DMS153 treated with DMSO at 0.1 percent for 48 hours (cell line): ENCODE results near the gene TLR6.
"Not testable (repeated sequence)": the region's sequence is repeated elsewhere in the genome, so short reads cannot be mapped to it uniquely, and the experiment has no call there.

Experiments
- DNase-seq: peaks from one replicate; lab custom pipeline; 2025; ENCODE audit not compliant: unreplicated experiment; lab: John Stamatoyannopoulos, UW

TLR6 gene

DNA sequence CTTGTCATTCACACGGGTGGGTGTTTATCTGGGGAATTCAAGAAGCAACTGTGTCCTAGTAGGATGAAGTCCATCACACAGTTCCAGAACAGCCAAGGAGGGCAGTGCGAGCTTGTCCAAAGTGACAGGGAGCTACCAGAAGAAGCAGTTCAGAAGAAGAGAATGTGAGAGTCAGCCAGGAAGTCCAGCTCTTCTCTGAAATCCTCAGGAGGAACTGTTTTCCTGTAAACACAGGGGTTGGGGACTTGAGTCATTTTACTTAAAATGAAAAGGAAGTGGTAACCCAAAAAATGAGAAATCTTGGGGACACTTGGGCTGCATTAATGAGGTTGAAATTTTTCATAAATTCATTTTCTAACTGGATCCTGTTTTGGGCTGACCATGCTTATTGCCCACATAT is 65.6 kb downstream of the TLR6 start:
- DNase-seq: no peak

DNA sequence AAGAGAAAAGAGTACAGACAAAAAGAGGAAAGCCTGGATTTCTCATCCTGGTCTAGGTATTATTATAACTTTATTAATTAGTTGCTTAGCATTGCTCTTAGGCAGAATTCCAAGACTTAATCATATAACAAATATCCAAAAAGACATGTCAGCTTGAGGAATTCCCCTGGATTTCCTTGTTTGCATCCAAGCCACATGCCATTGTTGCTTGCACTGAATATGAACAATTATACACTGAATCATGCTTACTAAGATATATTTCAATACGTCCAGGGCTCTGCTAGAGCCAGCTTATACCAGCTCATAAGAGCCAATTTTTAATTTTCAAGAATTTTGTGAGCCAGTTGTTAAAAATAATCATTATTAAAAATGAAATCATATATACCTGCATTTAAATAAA is 68.3 kb downstream of the TLR6 start:
- no peak for DNase-seq

DNA sequence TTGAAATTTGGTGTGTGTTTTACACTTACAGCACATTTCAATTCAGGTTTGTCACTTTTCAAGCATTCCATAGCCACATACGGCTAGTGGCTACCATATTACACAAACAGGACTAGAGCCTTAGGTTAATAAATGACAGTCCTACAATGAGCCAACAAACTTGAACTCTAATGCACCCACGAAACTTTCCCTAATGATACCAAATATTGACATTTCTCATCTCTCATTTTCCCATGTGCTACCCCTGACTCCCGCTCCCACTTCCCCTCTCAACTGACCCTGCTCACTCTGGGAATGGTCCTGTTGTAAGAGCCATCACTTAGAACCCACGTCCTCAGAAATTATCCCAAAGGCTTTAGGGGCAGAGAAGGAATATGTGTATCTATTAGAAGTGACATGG is 68.9 kb downstream of the TLR6 start:
- no peak for DNase-seq

DNA sequence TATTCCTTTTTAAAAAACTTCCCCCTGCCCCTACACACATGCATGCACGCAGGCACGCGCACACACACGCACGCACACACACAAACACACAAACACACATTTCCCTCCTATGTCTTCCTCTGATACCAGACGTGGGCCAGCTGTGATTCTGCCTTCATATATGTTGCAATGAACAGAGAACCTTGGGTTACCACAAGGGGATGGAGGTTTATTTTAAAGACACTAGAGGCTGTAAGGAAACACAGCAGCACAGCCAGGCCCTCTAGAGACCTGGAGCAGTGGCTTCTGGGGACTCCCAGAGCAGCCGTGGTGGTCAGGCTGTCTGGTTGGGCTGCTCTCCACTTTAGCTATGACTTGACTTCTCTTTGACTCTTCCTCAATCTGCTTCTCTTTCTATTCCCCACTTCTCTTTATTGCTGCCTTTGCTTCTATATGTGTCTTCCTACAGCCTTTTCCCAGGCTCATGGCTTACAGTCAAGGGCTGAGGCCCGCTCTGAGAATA is 70.7 kb downstream of the TLR6 start:
- DNase-seq: no peak

DNA sequence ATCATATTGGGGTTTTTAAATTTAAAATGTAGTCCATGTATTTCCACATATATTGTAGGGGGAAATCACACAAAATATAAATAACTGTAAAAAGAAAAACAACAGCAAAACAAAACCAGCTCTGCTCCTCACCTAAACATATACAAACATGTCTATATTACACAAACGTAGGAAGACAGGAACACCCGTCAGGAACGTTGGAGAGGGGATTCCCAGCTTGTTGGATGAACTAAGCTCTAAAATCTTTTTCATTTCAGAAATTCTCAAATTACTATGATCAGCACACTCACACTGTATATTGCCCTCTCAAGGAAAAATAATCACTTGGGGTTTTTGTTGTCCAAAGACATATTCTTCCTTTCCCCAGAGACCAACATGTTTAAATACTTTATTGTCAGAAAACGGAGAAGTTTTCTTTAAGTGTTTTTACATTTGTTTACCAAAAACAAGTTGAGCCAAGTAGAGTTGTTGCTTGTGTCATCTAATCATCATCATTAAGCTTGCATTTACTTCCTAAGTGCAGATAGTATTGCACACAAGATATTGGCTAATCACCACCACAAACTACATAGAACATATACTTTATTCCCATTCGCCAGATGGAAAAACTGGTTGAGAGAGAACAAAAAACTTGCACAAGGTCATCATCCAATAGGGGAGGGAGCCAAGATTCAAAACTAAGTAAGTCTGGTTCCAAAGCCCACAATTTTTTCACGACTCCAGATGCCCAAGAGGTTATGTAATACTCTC is 71.4 kb downstream of the TLR6 start:
- no peak for DNase-seq

DNA sequence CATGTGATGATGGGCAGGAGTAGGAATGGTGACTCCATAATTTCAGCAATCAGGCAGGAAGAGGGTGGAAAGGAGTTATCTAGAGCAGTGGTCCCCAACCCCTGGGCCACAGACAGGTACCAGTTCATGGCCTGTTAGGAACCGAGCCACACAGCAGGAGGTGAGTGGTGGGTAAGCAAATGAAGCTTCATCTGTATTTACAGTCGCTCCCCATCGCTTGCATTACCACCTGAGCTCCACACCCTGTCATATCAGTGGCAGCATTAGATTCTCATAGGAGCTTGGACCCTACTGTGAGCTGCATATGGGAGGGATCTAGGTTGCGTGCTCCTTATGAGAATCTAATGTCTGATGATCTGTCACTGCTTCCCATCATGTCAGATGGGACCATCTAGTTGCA is 72.5 kb downstream of the TLR6 start:
- no peak for DNase-seq

DNA sequence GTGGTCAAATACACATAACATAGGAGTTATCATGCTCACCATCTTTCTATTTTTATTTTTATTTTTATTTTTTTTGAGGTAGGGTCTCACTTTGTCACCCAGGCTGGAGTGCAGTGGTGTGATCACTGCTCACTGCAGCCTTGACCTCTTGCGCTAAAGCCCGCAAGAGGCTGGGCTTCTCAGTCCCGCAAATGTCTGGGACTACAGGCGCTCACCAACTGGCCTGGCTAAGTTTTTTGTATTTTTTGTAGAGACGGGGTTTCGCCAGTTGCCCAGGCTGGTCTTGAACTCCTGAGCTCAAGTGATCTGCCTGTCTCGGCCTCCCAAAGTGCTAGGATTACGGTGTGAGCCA is 73.5 kb downstream of the TLR6 start:
- DNase-seq: no peak

DNA sequence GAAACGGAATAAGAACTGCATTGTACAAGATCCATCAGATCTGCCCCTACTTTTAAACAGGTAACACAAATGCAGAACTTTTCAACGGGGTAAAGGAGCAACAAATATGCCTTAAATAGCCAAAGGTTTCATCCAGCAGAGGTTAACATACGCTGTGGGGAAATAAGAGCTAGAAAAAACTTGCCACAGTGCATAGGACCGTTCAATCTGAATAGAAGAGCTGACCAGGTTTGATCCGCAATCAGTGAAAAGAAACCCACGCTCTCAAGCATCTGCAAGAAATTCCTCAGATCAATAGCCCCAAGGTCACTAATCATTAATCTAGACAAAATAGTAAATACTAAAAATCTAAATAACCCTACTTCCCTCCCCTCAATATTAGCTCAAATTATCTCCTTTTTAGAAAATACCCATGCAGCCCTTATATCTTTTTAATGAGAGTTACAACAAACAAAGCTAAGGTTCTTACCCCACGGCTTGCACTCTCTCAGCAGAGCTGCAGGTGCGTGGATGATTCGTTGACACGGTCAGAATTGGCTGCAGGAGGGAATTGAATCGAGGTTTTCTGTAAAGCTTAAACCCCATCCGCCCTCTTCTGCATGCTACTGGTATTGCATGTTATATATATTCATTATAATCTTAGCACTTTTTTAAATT is 74.0 kb downstream of the TLR6 start, which contains the start of gene TLR10:
TLR10 (minus strand) TSS at position 539 of the 657 bp plus-strand sequence. CDS start 7,400 bp downstream, outside the sequence.
- no peak for DNase-seq

DNA sequence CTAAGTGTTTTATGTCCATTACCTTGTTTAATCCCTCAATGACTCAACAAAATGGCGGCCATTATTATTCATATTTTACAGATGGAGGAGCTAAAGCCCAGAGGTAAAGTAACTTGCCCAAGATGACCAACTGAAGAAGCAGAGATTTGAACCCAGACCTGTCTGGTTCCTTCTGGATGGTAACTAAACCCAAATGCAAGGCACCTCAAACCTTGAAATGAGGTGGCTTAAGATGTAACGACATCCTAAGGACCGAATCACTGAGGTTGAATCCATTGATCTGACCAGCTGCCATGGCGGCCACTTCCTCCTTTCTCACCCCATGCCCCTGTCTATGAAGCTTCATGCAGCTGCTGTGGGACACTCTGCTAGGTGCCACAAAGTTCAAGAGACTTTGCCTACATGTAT is 74.8 kb downstream of the TLR6 start:
- no peak for DNase-seq

DNA sequence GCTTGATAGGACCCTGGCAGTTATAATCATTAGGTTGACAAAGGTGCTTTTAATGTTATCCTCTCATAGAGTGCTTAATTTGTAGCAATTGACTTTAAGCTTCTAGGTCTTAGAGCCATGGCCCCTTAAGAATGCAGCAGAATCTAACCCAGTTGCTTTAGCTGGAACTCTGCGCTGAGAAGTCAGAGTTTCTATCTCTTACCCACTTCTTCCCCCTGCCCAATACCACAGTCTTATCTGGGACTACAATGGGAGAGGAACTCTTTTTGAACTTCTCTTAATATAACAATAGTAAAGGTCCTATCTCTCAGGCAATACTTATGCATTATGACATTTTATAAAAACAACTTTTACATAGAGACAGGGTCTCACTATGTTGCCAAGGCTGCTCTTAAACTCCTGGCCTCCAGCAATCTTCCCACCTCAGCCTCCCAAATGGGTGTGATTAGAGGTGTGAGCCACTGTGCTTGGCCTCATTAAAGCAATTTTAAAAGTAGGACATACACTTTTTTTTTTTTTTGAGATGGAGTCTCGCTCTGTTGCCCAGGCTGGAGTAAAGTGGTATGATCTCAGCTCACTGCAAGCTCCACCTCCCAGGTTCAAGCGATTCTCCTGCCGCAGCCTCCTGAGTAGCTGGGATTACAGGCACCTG is 75.7 kb downstream of the TLR6 start:
- no peak for DNase-seq

DNA sequence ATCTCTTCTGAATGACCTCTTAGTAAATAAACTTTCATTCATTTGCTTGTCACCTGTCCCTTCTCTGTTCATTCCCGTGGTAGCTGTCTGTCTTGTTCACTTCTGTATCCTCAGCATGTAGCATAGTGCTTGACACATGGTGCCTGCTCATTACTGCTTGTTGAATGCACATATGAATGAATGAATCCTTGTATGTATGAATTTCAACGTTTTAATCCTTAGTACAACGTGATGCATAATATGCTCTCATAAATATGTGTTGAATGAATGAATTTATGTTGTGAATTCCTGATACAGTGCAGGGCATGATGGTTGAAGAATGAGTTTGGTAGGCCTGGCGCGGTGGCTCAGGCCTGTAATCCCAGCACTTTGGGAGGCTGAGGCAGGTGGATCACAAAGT is 76.8 kb downstream of the TLR6 start:
- no peak for DNase-seq

DNA sequence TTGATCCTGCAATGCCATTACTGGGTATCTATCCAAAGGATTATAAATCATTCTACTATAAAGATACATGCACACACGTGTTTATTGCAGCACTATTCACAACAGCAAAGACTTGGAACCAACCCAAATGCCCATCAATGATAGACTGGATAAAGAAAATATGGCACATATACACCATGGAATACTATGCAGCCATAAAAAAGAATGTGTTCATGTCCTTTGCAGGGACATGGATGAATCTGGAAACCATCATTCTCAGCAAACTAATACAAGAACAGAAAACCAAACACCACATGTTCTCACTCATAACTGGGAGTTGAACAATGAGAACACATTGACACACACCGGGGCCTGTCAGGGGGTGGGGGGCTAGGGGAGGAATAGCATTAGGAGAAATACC is 78.7 kb downstream of the TLR6 start:
- DNase-seq: not testable (repeated sequence)

DNA sequence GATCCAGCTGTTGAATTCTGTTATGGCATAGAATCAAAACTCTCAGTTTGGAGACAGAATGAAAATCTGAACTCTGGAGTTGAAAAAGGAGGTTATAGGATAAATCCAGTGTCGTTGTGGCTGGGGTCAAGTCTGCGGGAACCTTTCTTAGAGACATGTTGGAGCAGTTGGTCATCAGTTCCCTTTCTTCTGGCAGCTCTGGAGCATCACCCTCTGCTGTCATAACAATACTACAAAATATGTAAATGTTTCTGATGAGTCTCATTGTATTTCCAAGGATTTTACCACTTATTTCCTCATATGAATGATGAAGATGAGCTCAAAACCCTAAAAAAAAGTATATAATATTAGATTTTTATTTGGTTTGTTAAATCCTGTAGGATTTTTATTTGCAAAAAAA is 81.3 kb downstream of the TLR6 start:
- no peak for DNase-seq

DNA sequence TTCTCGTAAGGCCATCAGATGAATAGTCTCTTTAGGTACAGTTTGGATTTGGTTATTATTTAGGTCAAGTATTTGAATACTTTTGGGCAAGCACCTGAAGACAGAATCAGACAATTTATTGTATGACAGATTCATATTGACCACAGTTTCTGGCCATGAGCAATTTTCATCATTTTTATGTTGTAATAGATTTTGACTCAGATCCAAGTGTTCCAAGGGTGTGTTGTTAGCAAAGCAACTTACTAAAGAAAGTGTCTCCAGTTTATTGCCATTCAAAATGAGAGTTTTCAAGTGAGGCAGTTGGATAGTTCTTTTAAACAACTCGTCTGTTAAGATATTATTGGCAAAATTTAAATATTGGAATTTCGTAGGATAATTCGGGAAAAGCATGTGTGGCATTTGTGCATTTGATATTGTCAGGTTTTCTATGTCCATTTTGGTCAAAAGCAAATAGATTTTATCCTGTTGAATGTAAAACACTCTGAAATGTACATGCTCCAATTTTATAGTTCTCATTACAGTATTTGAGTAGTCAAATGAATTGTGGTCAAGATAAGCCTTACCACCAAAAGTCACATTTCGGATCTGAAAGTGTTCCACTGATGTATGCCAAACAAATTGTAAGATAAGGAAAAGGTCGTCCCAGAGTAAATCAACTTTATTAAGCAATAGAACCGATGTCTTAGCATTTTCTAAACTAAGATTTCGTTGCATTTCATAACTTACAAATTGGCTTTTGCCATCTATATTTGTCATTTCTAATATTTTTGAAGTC is 82.2 kb downstream of the TLR6 start:
- DNase-seq: no peak
